Neuronal stem cell (in vitro differentiated cells): Measurements from ENCODE around the gene QDPR.

Source experiments
- DNase-seq: peaks from one replicate; pipeline ENCODE4 v3.0.0-alpha.2; 2013; ENCODE audit warnings: low spot score
- H2AFZ ChIP-seq: one replicate; pipeline ENCODE4 v1.6.1; 2013; ENCODE audit warnings: mild to moderate bottlenecking, low read length, inconsistent platforms
- H2AK5ac ChIP-seq: 2 replicates; pipeline ENCODE4 v1.6.1; 2013; ENCODE audit warnings: low read depth, mild to moderate bottlenecking, inconsistent platforms, low read length, moderate library complexity, mixed read lengths
- H2BK120ac ChIP-seq: 2 replicates; pipeline ENCODE4 v1.6.1; 2013; ENCODE audit warnings: low read depth, mild to moderate bottlenecking, inconsistent platforms, low read length, moderate library complexity, mixed read lengths
- H2BK12ac ChIP-seq: one replicate; pipeline ENCODE4 v1.6.1; 2013; ENCODE audit warnings: low read length, inconsistent platforms
- H2BK15ac ChIP-seq: 2 replicates; pipeline ENCODE4 v1.6.1; 2013; ENCODE audit warnings: mild to moderate bottlenecking, low read length, inconsistent platforms, mixed read lengths
- H2BK5ac ChIP-seq: one replicate; pipeline ENCODE4 v1.6.1; 2013; ENCODE audit warnings: inconsistent platforms, mild to moderate bottlenecking, low read length, moderate library complexity
- H3K14ac ChIP-seq: one replicate; pipeline ENCODE4 v1.6.1; 2013; ENCODE audit warnings: low read length, inconsistent platforms
- H3K18ac ChIP-seq: 2 replicates; pipeline ENCODE4 v1.6.1; 2013; ENCODE audit warnings: low read length, inconsistent platforms
- H3K23ac ChIP-seq: 2 replicates; pipeline ENCODE4 v1.6.1; 2013; ENCODE audit warnings: low read depth, mild to moderate bottlenecking, mixed read lengths, low read length, inconsistent platforms; ENCODE audit not compliant: poor library complexity
- H3K27ac ChIP-seq: replicated peaks from 3 replicates; pipeline ENCODE4 v1.5.1; 2013; ENCODE audit warnings: low read length, inconsistent platforms
- H3K27me3 ChIP-seq, 3 experiments: 2 replicates each; pipeline ENCODE4 v1.6.1; 2013; ENCODE audit warnings: low read length in 3 of 3, mild to moderate bottlenecking in 2 of 3, inconsistent platforms in 1 of 3, low read depth in 1 of 3, mixed read lengths in 1 of 3, moderate library complexity in 1 of 3; ENCODE audit not compliant: control insufficient read depth in 3 of 3, insufficient read depth in 3 of 3
- H3K36me3 ChIP-seq, 2 donors: replicated peaks in 1 of 2; 2 replicates each; pipeline ENCODE4 v1.6.1; 2013; ENCODE audit warnings: low read length in 2 of 2; ENCODE audit not compliant: control insufficient read depth in 2 of 2, insufficient read depth in 2 of 2
- H3K4ac ChIP-seq: 2 replicates; pipeline ENCODE4 v1.6.1; 2013; ENCODE audit warnings: inconsistent platforms, mild to moderate bottlenecking, low read length, moderate library complexity
- H3K4me1 ChIP-seq, 2 donors: 1 replicate in 1 of 2; 2 replicates in 1 of 2; pipeline ENCODE4 v1.6.1; 2013; ENCODE audit warnings: low read length in 2 of 2, low read depth in 1 of 2; ENCODE audit not compliant: control insufficient read depth in 2 of 2, insufficient read depth in 1 of 2
- H3K4me2 ChIP-seq: one replicate; pipeline ENCODE4 v1.6.1; 2013; ENCODE audit warnings: mild to moderate bottlenecking, low read length, inconsistent platforms; ENCODE audit not compliant: insufficient read depth, poor library complexity, severe bottlenecking
- H3K4me3 ChIP-seq, 2 donors: 2 replicates each; pipeline ENCODE4 v1.5.1; 2013; ENCODE audit warnings: low read length in 2 of 2, mild to moderate bottlenecking in 2 of 2, inconsistent platforms in 1 of 2, moderate library complexity in 1 of 2
- H3K79me1 ChIP-seq: one replicate; pipeline ENCODE4 v1.6.1; 2013; ENCODE audit warnings: low read depth, mild to moderate bottlenecking, inconsistent platforms, low read length, moderate library complexity
- H3K9ac ChIP-seq: one replicate; pipeline ENCODE4 v1.6.1; 2013; ENCODE audit warnings: mild to moderate bottlenecking, low read depth, low read length, inconsistent platforms; ENCODE audit not compliant: poor library complexity
- H3K9me3 ChIP-seq, 2 donors: replicated peaks in 1 of 2; 2 replicates each; pipeline versions ENCODE3 to v1.6.1; 2013; ENCODE audit warnings: low read length in 2 of 2, mild to moderate bottlenecking in 2 of 2, inconsistent platforms in 1 of 2, low read depth in 1 of 2, mixed read lengths in 1 of 2, moderate library complexity in 1 of 2; ENCODE audit not compliant: control insufficient read depth in 2 of 2, insufficient read depth in 1 of 2
- H4K8ac ChIP-seq: one replicate; pipeline ENCODE4 v1.6.1; 2013; ENCODE audit warnings: low read depth, mild to moderate bottlenecking, inconsistent platforms, low read length, moderate library complexity
- H4K91ac ChIP-seq: one replicate; pipeline ENCODE4 v1.6.1; 2013; ENCODE audit warnings: low read length, low read depth, mild to moderate bottlenecking, inconsistent platforms; ENCODE audit not compliant: poor library complexity
- WGBS, 2 donors: extraction: QIAGEN DNeasy Blood & Tissue Kit; methylation state at CpG; one replicate each; pipeline ENCODE4 v1.1.7; 2013; ENCODE audit warnings: missing lambda C conversion rate in 2 of 2, mixed read lengths in 1 of 2; ENCODE audit not compliant: insufficient read length in 2 of 2, insufficient replicate concordance in 1 of 2; ENCODE audit errors: extremely low coverage in 2 of 2; 5-methylcytosine and 5-hydroxymethylcytosine counted together

The QDPR gene

GRCh38 chr4:17510582-17510981, 1.3 kb downstream of the QDPR start:
- WGBS, 2 donors = no CpG with 5 or more reads among the region's 3 CpGs

GRCh38 chr4:17504081-17504480, 7.8 kb downstream of the QDPR start:
- DNase-seq = no peak
- Histone ChIP-seq H3K4me1 (no peaks in the 10 kb centered on the region), H3K27me3 (no peaks in the 10 kb centered on the region), H2BK120ac (no peak overlapping the region), H3K4ac (no peak overlapping the region), H3K79me1 (no peaks in the 10 kb centered on the region), H3K27ac (no peak overlapping the region), H2BK15ac (no peak overlapping the region), H3K9ac (no peak overlapping the region), H4K91ac (no peak overlapping the region), H2AFZ (no peak overlapping the region), H3K4me2 (no peak overlapping the region), H3K36me3 (peaks cover 10 to 73% of the 10 kb centered on the region in 2 donors), H3K9me3 (no peaks in the 10 kb centered on the region), H3K4me3 (no peak overlapping the region), H4K8ac (no peak overlapping the region), H3K18ac (no peak overlapping the region), H2BK12ac (no peak overlapping the region), H3K23ac (no peak overlapping the region), H2AK5ac (no peak overlapping the region), H3K14ac (no peak overlapping the region), H2BK5ac (no peak overlapping the region)
- WGBS, 2 donors = no CpG with 5 or more reads among the region's 7 CpGs

More at GRCh38 chr4:17510582-17510981, 1.3 kb downstream of the QDPR start:
- Histone ChIP-seq H3K9ac (no peak overlapping the region), H3K18ac (no peak overlapping the region), H3K79me1 (no peaks in the 10 kb centered on the region), H2AFZ (no peak overlapping the region), H3K27ac (no peak overlapping the region), H4K8ac (no peak overlapping the region), H3K4me3 (peak overlapping the region in 1 of 2 donors; percentile 74), H2BK5ac (no peak overlapping the region), H3K4ac (no peak overlapping the region), H3K9me3 (no peaks in the 10 kb centered on the region), H4K91ac (no peak overlapping the region), H3K27me3 (peaks cover 0 to 26% (median 0%) of the 10 kb centered on the region in 3 experiments), H3K23ac (no peak overlapping the region), H2BK12ac (no peak overlapping the region), H3K4me2 (no peak overlapping the region), H2BK120ac (no peak overlapping the region), H2BK15ac (no peak overlapping the region), H2AK5ac (no peak overlapping the region), H3K14ac (no peak overlapping the region), H3K4me1 (peaks cover 5 to 8% of the 10 kb centered on the region in 2 donors), H3K36me3 (peaks cover 5 to 28% of the 10 kb centered on the region in 2 donors)
- no peak for DNase-seq

- no peak overlapping the region for H3K4me2 ChIP-seq
- no peaks in the 10 kb centered on the region for H3K9me3 ChIP-seq
- H3K79me1 ChIP-seq = no peaks in the 10 kb centered on the region
- no peak overlapping the region for H3K27ac ChIP-seq
- no peak overlapping the region for H2BK15ac ChIP-seq
- no peak overlapping the region for H3K4ac ChIP-seq
- H2BK5ac ChIP-seq = no peak overlapping the region
- no peak overlapping the region for H3K4me3 ChIP-seq
- H2BK12ac ChIP-seq = no peak overlapping the region
- no peak overlapping the region for H4K91ac ChIP-seq
- H3K27me3 ChIP-seq = no peaks in the 10 kb centered on the region
- H2AFZ ChIP-seq = no peak overlapping the region
- H3K18ac ChIP-seq = no peak overlapping the region
- no peak overlapping the region for H3K23ac ChIP-seq
- H2AK5ac ChIP-seq = no peak overlapping the region
- WGBS, 2 donors = no CpG with 5 or more reads among the region's 3 CpGs
- DNase-seq = no peak
- no peak overlapping the region for H3K14ac ChIP-seq
- H3K4me1 ChIP-seq = no peaks in the 10 kb centered on the region
- H3K9ac ChIP-seq = no peak overlapping the region
- H4K8ac ChIP-seq = no peak overlapping the region
- peaks cover 12 to 74% of the 10 kb centered on the region in 2 donors for H3K36me3 ChIP-seq
- H2BK120ac ChIP-seq = no peak overlapping the region
Measured at GRCh38 chr4:17502756-17503155, 9.1 kb downstream of the QDPR start.

- H3K27me3 ChIP-seq = no peaks in the 10 kb centered on the region
- no peak overlapping the region for H4K91ac ChIP-seq
- H3K9ac ChIP-seq = no peak overlapping the region
- no peak for DNase-seq
- no peak overlapping the region for H3K23ac ChIP-seq
- H3K4me2 ChIP-seq = no peak overlapping the region
- no peak overlapping the region for H2BK15ac ChIP-seq
- H2BK12ac ChIP-seq = no peak overlapping the region
- no peak overlapping the region for H3K18ac ChIP-seq
- H3K14ac ChIP-seq = no peak overlapping the region
- no peaks in the 10 kb centered on the region for H3K79me1 ChIP-seq
- H3K9me3 ChIP-seq = no peaks in the 10 kb centered on the region
- no peak overlapping the region for H3K4me3 ChIP-seq
- H4K8ac ChIP-seq = no peak overlapping the region
- no peak overlapping the region for H2BK120ac ChIP-seq
- H2AFZ ChIP-seq = no peak overlapping the region
- H3K4ac ChIP-seq = no peak overlapping the region
- no peak overlapping the region for H2AK5ac ChIP-seq
- no peaks in the 10 kb centered on the region for H3K4me1 ChIP-seq
- H3K27ac ChIP-seq = no peak overlapping the region
- no peak overlapping the region for H2BK5ac ChIP-seq
- H3K36me3 ChIP-seq = peaks cover 10 to 67% of the 10 kb centered on the region in 2 donors
Measured at GRCh38 chr4:17500574-17500973, 11.3 kb downstream of the QDPR start.
